Stomach smooth muscle (tissue), 2 donors: ENCODE measurements around the gene KCND3.

Experiments used
- H3K27ac ChIP-seq: one replicate; pipeline ENCODE4 v1.7.0; 2013; ENCODE audit warnings: mild to moderate bottlenecking, low read length, inconsistent platforms
- H3K27me3 ChIP-seq, 2 donors: one replicate each; pipeline ENCODE4 v1.7.0; 2013; ENCODE audit warnings: low read length in 2 of 2; ENCODE audit not compliant: insufficient read depth in 2 of 2, control insufficient read depth in 1 of 2
- H3K36me3 ChIP-seq, 2 donors: one replicate each; pipeline ENCODE4 v1.7.0; 2013; ENCODE audit warnings: low read length in 2 of 2; ENCODE audit not compliant: control insufficient read depth in 2 of 2, insufficient read depth in 2 of 2
- H3K4me1 ChIP-seq: one replicate; pipeline ENCODE4 v1.7.0; 2013; ENCODE audit warnings: low read length; ENCODE audit not compliant: control insufficient read depth, insufficient read depth
- H3K4me3 ChIP-seq, 2 donors: one replicate each; pipeline ENCODE4 v1.7.0; 2013; ENCODE audit warnings: low read length in 2 of 2
- H3K9ac ChIP-seq, 2 donors: one replicate each; pipeline ENCODE4 v1.7.0; 2013; ENCODE audit warnings: low read length in 2 of 2, mild to moderate bottlenecking in 1 of 2
- H3K9me3 ChIP-seq, 2 donors: one replicate each; pipeline ENCODE4 v1.7.0; 2013; ENCODE audit warnings: low read length in 2 of 2; ENCODE audit not compliant: control insufficient read depth in 2 of 2
- donor health status: healthy.
- donor health status: Pancreatic carcinoma.

Gene KCND3

DNA sequence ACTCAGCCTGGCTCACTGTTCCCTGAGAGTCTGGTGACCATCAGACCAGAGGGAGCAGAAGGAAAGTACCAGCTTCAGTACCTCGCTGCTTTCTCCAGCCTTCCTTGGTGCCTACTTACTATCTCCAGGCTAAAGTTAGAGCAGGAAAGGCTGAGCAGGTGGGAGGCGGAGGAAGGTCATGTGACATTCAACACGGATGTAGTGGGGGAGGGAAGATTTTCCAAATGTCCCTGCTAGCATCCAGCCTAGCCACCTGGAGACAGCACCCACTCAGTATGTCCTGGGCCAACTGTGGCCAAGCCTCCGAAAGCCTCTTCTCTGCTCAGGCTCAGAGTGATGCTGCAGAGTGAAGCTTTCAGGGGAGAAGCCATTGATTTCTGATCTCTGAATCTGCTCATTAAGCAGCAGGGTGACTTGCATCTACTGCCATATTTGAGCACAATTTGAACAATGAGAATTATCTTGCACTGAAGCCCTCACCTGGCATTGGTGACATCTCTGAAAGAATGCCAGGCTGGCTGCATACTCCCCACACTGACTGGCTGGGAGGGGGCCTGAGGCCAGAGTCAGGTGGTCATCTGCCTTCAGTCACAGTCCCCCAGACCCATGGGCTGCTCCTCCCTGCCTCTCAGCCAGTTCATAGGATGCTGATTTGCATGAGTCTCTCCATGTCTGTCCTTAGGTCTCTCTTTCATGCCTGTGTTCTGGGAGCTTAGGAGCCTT lies 86.2 kb downstream of the KCND3 start:
- Histone ChIP-seq H3K27ac (no peak overlapping the region), H3K4me3 (no peak overlapping the region), H3K36me3 (peaks cover 0 to 2% of the 10 kb centered on the region in 2 donors), H3K4me1 (peaks cover 29% of the 10 kb centered on the region), H3K9ac (no peak overlapping the region), H3K9me3 (no peaks in the 10 kb centered on the region), H3K27me3 (no peaks in the 10 kb centered on the region)

DNA sequence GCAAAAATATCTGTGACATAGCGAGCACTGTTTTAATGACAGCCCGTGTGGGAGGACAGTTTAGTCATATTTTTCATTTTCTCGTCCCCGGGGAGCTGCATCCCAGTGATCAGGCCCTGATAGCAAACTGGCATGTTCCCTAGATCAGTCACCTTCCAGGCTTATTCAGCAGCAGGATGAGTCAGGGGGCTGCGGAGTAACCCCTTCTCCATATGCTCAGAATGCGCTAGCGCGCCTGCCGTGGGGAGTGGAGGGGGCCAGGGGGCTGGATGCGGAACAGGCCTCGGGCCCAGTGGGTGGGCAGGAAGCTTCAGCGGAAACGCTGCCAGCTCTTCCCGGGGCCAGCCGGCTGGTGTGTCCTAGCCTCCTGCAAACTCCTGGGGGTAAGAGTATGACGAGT lies 94.0 kb downstream of the KCND3 start:
- Histone ChIP-seq H3K4me3 (no peak overlapping the region), H3K27me3 (no peaks in the 10 kb centered on the region), H3K27ac (no peak overlapping the region), H3K36me3 (peaks cover 0 to 4% of the 10 kb centered on the region in 2 donors), H3K9ac (no peak overlapping the region), H3K4me1 (no peaks in the 10 kb centered on the region), H3K9me3 (no peaks in the 10 kb centered on the region)

DNA sequence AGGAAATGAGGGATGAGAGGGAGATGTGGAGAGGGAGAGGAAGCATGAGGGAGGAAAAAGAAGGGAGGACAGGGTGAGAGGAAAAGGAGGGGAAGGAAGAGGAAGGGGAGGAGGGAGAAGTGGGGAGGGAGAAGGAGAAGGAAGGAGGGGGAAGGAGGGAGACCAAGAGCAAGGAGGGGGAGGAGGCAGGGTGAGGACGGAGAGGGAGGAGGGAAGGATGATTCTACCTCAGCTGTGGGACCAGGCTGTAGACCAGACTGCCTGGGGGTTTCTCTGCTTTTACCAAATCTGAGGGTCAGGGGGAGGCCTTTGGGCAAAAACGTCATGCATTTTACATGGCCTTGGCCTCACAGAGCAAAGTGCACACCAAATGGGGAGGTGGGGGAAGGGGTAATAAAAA lies 94.5 kb downstream of the KCND3 start:
- Histone ChIP-seq H3K4me3 (no peak overlapping the region), H3K4me1 (no peaks in the 10 kb centered on the region), H3K36me3 (peaks cover 0 to 4% of the 10 kb centered on the region in 2 donors), H3K9me3 (no peaks in the 10 kb centered on the region), H3K27me3 (no peaks in the 10 kb centered on the region), H3K27ac (no peak overlapping the region), H3K9ac (no peak overlapping the region)

DNA sequence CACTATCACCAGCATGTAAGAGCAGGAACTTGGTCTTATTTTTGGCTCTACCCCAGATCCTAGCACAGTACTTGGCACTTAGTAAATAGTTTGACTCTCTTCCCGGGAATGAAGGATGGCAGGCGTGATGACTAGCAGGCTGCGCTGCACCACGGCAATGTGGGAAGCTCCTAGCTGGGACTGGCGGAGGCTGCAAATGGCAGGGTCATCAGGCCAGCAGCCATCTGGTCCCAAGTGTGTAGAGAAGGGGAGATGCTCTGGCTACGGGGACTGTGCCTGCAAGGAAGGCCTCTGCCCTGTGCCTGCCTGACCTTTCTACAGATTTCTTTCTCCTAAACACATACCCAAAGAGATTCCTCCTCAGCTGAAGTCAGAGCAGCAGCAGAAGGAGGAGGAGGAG lies 95.0 kb downstream of the KCND3 start:
- Histone ChIP-seq H3K27ac (no peak overlapping the region), H3K36me3 (peaks cover 0 to 3% of the 10 kb centered on the region in 2 donors), H3K27me3 (no peaks in the 10 kb centered on the region), H3K9me3 (no peaks in the 10 kb centered on the region), H3K4me3 (no peak overlapping the region), H3K4me1 (no peaks in the 10 kb centered on the region), H3K9ac (no peak overlapping the region)

DNA sequence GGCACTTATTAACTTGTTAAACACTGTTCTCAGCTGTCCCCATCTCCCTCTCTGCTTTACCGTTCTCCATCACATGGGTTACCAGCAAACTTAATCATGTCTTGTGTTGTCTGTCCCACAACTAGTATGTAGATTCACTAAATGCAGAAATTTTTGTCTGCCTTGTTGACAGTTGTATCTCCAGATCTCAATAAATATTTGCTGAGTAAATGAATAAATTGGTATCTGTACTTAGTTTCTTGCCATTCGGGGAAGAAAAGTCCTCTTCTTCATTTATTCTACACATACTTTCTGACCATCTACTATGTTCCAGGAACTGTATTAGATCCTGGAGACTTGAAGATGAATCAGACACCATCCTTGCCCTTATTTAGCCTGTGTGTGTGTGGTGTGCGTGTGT lies 97.9 kb downstream of the KCND3 start:
- Histone ChIP-seq H3K9me3 (no peaks in the 10 kb centered on the region), H3K4me1 (no peaks in the 10 kb centered on the region), H3K4me3 (no peak overlapping the region), H3K27ac (no peak overlapping the region), H3K9ac (no peak overlapping the region), H3K27me3 (no peaks in the 10 kb centered on the region), H3K36me3 (no peaks in the 10 kb centered on the region)

DNA sequence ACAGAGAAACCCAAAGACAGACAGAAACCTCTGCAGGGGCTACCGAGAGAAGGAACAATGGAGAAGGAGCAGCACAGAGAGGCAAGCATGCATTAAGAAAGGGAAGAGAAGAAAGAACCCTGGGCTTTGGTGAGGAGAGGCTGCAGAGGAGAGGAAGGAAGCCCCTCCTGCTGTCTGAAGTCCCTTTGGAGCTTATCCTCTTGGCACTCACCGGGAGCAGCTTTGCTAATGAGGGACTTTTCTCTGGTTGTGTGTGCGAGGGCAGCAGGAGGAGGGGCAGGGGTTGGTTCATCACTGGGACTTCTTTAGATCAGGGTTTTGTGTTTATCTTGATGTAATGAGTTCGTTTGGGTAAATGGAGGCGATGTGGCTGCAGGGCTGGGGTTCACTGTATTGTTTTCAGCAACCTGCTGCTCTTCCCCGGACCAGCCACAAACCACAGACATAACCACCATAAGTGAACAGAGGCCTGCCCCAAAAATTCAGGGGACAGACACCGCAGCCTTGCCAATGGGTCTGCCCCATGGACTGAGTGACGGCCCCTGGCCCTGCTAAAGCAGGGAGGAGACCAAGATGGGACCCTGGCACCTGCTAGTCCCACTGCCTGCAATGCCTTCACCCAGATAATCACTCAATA lies 100.6 kb downstream of the KCND3 start:
- H3K36me3 ChIP-seq: no peaks in the 10 kb centered on the region
- H3K4me3 ChIP-seq: no peak overlapping the region
- no peak overlapping the region for H3K27ac ChIP-seq
- H3K9me3 ChIP-seq: no peaks in the 10 kb centered on the region
- no peaks in the 10 kb centered on the region for H3K27me3 ChIP-seq
- no peak overlapping the region for H3K9ac ChIP-seq
- H3K4me1 ChIP-seq: no peaks in the 10 kb centered on the region

DNA sequence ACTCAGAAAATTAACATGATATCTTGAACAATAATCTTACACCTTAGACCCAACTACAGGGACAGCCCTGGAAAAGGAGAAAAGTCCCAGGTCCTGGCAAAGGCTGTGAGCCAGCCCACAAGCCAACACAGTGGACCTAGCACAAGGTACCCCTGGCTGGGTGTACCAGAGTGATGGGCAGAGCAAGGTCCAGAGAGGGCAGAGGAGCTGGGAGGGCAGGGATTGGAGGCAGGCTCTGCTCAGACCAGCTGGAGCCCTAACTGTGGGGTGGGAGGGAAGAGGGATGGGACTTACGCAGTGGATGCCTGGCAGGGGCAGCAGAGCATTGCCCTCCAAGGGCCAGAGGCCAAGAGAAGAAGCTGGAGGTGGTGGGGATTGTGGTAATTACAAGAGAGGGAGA lies 101.6 kb downstream of the KCND3 start:
- Histone ChIP-seq H3K27me3 (no peaks in the 10 kb centered on the region), H3K9me3 (no peaks in the 10 kb centered on the region), H3K27ac (no peak overlapping the region), H3K4me1 (peaks cover 2% of the 10 kb centered on the region), H3K4me3 (no peak overlapping the region), H3K9ac (no peak overlapping the region), H3K36me3 (no peaks in the 10 kb centered on the region)

DNA sequence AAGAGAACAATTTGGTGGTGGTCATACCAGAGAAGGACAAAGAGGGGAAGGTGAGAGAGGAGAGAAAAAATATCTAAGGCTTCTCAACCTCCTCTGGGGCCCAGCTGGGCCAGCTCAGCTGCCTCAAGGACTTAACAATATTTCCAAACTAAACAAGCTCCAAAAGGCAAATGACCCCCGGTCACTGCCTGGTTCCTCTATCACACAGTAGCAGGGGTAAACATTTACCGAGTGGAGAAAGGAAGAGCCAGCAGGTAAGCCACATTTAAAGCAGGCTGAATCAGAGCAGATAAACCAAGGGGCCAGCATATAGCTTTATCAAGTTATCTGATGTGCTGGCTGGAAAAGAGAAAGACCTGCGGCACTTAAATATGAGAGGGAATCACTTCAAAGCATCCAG lies 102.1 kb downstream of the KCND3 start:
- Histone ChIP-seq H3K27me3 (no peaks in the 10 kb centered on the region), H3K4me1 (peaks cover 4% of the 10 kb centered on the region), H3K9ac (no peak overlapping the region), H3K4me3 (no peak overlapping the region), H3K27ac (no peak overlapping the region), H3K9me3 (no peaks in the 10 kb centered on the region), H3K36me3 (no peaks in the 10 kb centered on the region)

DNA sequence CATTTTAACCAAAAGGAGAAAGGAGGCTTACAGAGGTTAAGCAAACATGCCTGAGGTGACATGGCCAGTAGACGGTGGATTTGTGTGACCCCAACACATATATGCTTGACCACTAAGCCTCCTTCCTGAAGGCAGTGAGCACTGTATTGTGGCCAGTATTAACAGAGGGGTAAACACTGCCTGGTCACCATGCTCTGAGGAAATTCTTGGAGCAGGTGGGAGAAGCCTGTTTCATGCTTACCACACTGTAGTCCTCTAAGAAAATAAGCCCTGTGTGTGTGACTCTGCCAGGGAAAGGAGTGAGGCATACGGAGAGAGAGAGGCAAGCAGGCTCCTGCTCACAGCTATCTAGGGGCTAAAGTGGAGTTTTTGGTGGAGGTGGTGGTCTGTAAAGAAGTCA lies 102.7 kb downstream of the KCND3 start:
- Histone ChIP-seq H3K27me3 (no peaks in the 10 kb centered on the region), H3K27ac (no peak overlapping the region), H3K4me1 (peaks cover 10% of the 10 kb centered on the region), H3K4me3 (no peak overlapping the region), H3K9ac (no peak overlapping the region), H3K9me3 (no peaks in the 10 kb centered on the region), H3K36me3 (no peaks in the 10 kb centered on the region)

DNA sequence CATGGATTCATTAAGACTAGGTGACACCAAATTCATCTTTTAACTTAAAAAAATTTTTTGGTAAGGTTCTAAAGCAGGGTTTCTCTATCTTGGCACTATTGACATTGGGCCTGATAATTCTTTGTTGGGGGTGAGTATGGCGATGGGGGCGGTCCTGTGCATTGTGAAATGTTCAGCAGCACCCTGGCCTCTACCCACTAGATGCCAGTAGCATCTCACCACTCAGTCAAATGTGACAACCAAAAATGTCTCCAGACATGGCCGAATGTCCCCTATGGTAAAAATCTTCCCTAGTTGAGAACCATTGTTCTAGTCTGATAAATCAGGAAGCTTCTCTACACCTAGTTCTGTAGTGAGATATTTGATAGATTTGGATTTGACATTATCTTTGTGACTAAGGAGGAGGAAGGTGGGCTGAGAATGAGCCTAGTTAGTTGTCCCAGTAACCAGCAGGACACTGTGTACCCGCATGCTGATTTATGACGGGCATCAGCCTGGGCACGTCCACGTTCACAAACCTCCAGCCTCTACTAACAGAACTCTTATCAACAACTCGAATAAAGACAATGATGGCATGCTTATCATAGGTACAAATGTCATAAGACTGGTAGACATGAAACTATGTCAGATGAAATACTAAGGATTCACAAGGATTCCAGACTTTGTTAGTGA lies 104.6 kb downstream of the KCND3 start:
- H3K4me3 ChIP-seq: no peak overlapping the region
- H3K4me1 ChIP-seq: peaks cover 29% of the 10 kb centered on the region
- no peak overlapping the region for H3K9ac ChIP-seq
- H3K9me3 ChIP-seq: no peaks in the 10 kb centered on the region
- H3K27ac ChIP-seq: no peak overlapping the region
- no peaks in the 10 kb centered on the region for H3K27me3 ChIP-seq
- H3K36me3 ChIP-seq: no peaks in the 10 kb centered on the region
